HFFc6 (cell line): ENCODE results near the gene ACTR6. TPM values are rescaled to one million over a fixed set of nuclear protein-coding genes. Genes with fewer than 3 reads are reported as not detected.

Experiments
- DNase-seq: peaks from one replicate; pipeline ENCODE4 v3.0.0-alpha.2; 2018
- H3K27ac Mint-ChIP-seq: 2 replicates; pipeline ENCODE4 v1.8.0; 2020; ENCODE audit warnings: mild to moderate bottlenecking, mixed read lengths
- H3K27me3 Mint-ChIP-seq: 2 replicates; pipeline ENCODE4 v1.8.0; 2021; ENCODE audit warnings: mild to moderate bottlenecking, moderate library complexity, mixed read lengths; ENCODE audit not compliant: insufficient read depth
- H3K36me3 Mint-ChIP-seq: 2 replicates; pipeline ENCODE4 v1.8.0; 2021; ENCODE audit warnings: low read depth, mixed read lengths
- H3K4me1 Mint-ChIP-seq: 2 replicates; pipeline ENCODE4 v1.8.0; 2020; ENCODE audit warnings: low read depth, mixed read lengths
- H3K4me3 Mint-ChIP-seq: 2 replicates; pipeline ENCODE4 v1.8.0; 2020; ENCODE audit warnings: mild to moderate bottlenecking, moderate library complexity, mixed read lengths
- H3K9me3 Mint-ChIP-seq: 2 replicates; pipeline ENCODE4 v1.8.0; 2020; ENCODE audit warnings: mild to moderate bottlenecking, mixed read lengths
- CTCF ChIP-seq: fragments of 200-600 bp; sonication (generic); IDR thresholded peaks from 2 replicates; pipeline ENCODE4 v1.5.0; 2021; ENCODE audit warnings: antibody characterized with exemption, mild to moderate bottlenecking
- long read RNA-seq: library from polyadenylated mRNA; unstranded; transcript quantifications from one replicate; pipeline ENCODE4 v2.0.0, GENCODE V29; 2019
- total RNA-seq, 6 experiments: library from RNA; stranded (reverse); fragmentation: NEBNext Ultra II Directional; extraction: Animal tissue kit (Norgen Biotek cat#: 25700); gene quantifications; 2 replicates in 1 of 6; 3 replicates in 5 of 6; pipeline ENCODE4 v1.2.3, GENCODE V29; 2021

ACTR6 gene
- total RNA-seq = 10 to 100 TPM; 23.2 to 29.2 (median 24.9) TPM
- long read RNA-seq, transcript ACTR6-201 (11 exons, 2,464 nt) = major isoform, 13 of 16 reads
- long read RNA-seq, partial matches to known transcripts = 3 of 16 reads
- long read RNA-seq, other reads (novel, unspliced or antisense) = 0 of 16 reads

- no peaks in the 10 kb centered on the region for H3K36me3 Mint-ChIP-seq
- peak within 1 kb of the TSS; percentile 96 for H3K4me3 Mint-ChIP-seq
- no peak for TF ChIP-seq CTCF
- peak; percentile 95 for DNase-seq
- peaks cover 7% of the 10 kb centered on the region for H3K27me3 Mint-ChIP-seq
- no peaks in the 10 kb centered on the region for H3K9me3 Mint-ChIP-seq
- H3K27ac Mint-ChIP-seq = peak within 1 kb of the TSS; percentile 92
- no peaks in the 10 kb centered on the region for H3K4me1 Mint-ChIP-seq
These were observed at the start of gene ACTR6 for GRCh38 chr12:100200463-100201181. TSS of gene ACTR6 (plus strand) at chr12:100200815. CDS start at chr12:100200852, 37 bp downstream.

GRCh38 chr12:100151769-100152168, 48.8 kb upstream of the ACTR6 start:
- Mint-ChIP-seq H3K9me3 (no peaks in the 10 kb centered on the region), H3K4me3 (no peak overlapping the region), H3K36me3 (no peaks in the 10 kb centered on the region), H3K4me1 (no peaks in the 10 kb centered on the region), H3K27ac (no peak overlapping the region), H3K27me3 (no peaks in the 10 kb centered on the region)
- DNase-seq = no peak
- TF ChIP-seq CTCF = no peak

- Mint-ChIP-seq H3K4me1 (no peaks in the 10 kb centered on the region), H3K36me3 (no peaks in the 10 kb centered on the region), H3K27ac (no peak overlapping the region), H3K4me3 (no peak overlapping the region), H3K27me3 (no peaks in the 10 kb centered on the region; the same call in 1 of the 2 replicates), H3K9me3 (no peaks in the 10 kb centered on the region)
- TF ChIP-seq CTCF = no peak
- DNase-seq = no peak
These were observed 47.5 kb upstream of the ACTR6 start for GRCh38 chr12:100153131-100153530.

GRCh38 chr12:100154474-100155247, 46.0 kb upstream of the ACTR6 start:
- no peaks in the 10 kb centered on the region; the same call in 1 of the 2 replicates for H3K27me3 Mint-ChIP-seq
- H3K9me3 Mint-ChIP-seq = no peaks in the 10 kb centered on the region
- H3K4me1 Mint-ChIP-seq = no peaks in the 10 kb centered on the region
- peak; percentile 94 for TF ChIP-seq CTCF
- peak; percentile 56 for DNase-seq
- no peak overlapping the region for H3K27ac Mint-ChIP-seq
- no peaks in the 10 kb centered on the region for H3K36me3 Mint-ChIP-seq
- H3K4me3 Mint-ChIP-seq = no peak overlapping the region

- no peak for DNase-seq
- H3K4me3 Mint-ChIP-seq = no peak overlapping the region
- no peak for TF ChIP-seq CTCF
- H3K36me3 Mint-ChIP-seq = no peaks in the 10 kb centered on the region
- H3K9me3 Mint-ChIP-seq = no peaks in the 10 kb centered on the region
- H3K27ac Mint-ChIP-seq = no peak overlapping the region
- H3K4me1 Mint-ChIP-seq = no peaks in the 10 kb centered on the region
- H3K27me3 Mint-ChIP-seq = no peaks in the 10 kb centered on the region; the same call in 1 of the 2 replicates
These were observed 43.7 kb upstream of the ACTR6 start for GRCh38 chr12:100156731-100157426.
